Sigmoid colon (tissue), 4 donors: ENCODE measurements around the gene CASP10.

Source experiments
- EP300 ChIP-seq, 4 donors: sonication (generic); formaldehyde crosslinking; IDR thresholded peaks; one replicate each; pipeline ENCODE4 v1.6.1; 2017; ENCODE audit warnings: antibody characterized with exemption in 4 of 4
- TF ChIP-seq, protein P1 (sequence below), 4 experiments: fragments of 450-650 bp in 3 of 4; fragments of 200-600 bp in 1 of 4; IDR thresholded peaks; one replicate each; pipeline ENCODE4 v1.5.1; 2016 to 2019; ENCODE audit warnings: antibody characterized with exemption in 4 of 4, mild to moderate bottlenecking in 3 of 4, moderate library complexity in 2 of 4

DNA sequence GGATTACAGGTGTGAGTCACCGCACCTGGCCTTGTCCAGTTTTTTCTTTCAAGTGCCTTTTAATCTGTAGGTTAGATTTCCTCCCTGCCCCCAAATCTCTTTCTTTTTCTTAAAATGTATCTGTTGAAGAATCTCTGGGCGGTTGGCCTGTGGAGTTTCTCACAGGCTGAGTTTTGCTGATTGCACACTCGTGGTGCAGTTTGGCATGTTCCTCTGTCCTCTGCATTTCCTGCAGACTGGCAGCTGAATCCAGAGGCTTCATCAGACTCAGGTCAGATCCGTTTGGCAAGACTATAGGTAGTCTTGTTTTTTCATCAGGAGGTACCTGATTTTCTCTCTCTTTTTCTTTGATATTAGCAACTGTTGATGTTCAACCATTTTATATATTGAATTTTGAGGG is 5.5 kb downstream of the CASP10 start:
- TF ChIP-seq, protein P1, sequence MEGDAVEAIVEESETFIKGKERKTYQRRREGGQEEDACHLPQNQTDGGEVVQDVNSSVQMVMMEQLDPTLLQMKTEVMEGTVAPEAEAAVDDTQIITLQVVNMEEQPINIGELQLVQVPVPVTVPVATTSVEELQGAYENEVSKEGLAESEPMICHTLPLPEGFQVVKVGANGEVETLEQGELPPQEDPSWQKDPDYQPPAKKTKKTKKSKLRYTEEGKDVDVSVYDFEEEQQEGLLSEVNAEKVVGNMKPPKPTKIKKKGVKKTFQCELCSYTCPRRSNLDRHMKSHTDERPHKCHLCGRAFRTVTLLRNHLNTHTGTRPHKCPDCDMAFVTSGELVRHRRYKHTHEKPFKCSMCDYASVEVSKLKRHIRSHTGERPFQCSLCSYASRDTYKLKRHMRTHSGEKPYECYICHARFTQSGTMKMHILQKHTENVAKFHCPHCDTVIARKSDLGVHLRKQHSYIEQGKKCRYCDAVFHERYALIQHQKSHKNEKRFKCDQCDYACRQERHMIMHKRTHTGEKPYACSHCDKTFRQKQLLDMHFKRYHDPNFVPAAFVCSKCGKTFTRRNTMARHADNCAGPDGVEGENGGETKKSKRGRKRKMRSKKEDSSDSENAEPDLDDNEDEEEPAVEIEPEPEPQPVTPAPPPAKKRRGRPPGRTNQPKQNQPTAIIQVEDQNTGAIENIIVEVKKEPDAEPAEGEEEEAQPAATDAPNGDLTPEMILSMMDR (IDR thresholded peaks at IDR 0.05), result no peak
- no peak for TF ChIP-seq EP300 (IDR thresholded peaks at IDR 0.05)
